ENCODE data around the gene AKAP13. TPM values are rescaled to one million over a fixed set of nuclear protein-coding genes. Genes with fewer than 3 reads are reported as not detected.

Gene AKAP13
- total and polyA plus RNA-seq, 9 donors, result 45.3 to 190 (median 98.6) TPM

DNA sequence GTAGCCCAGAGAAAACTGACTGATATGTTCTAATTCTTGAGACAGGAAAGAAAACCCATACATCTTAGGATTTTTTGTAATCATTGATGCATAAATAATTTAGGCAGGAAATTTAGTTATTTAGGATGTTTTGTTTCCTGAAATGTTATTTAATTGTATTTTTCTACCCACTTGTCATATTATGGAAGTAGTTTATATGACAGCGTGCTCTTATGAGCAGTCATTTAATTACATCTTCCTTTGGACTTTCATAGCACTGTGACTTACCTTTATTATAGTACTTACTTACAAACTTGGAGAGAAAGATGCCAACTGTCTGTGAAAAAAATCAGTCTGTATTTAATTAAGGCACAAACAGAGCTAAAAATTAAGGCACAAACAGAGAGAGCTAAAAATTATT lies 65.0 kb downstream of the AKAP13 start:
- 97 to 100% (median 99%) methylated on average over 1 of the region's 1 CpG for WGBS, 3 donors
- intact Hi-C loops (cut with DNase I), result no loop called here
- Histone ChIP-seq H3K36me3 (no peaks in the 10 kb centered on the region), H3K9me3 (no peaks in the 10 kb centered on the region), H3K4me1 (ENCODE audit: insufficient read depth) (peaks cover 5% of the 10 kb centered on the region), H3K4me3 (no peak overlapping the region), H3K27me3 (no peaks in the 10 kb centered on the region), H3K27ac (no peak overlapping the region)
- DNase-seq, result no peak
- TF ChIP-seq EP300 (IDR thresholded peaks at IDR 0.05), result no peak
- no peak for TF ChIP-seq POLR2A (IDR thresholded peaks at IDR 0.05)
- TF ChIP-seq CTCF (IDR thresholded peaks at IDR 0.05), result no peak

DNA sequence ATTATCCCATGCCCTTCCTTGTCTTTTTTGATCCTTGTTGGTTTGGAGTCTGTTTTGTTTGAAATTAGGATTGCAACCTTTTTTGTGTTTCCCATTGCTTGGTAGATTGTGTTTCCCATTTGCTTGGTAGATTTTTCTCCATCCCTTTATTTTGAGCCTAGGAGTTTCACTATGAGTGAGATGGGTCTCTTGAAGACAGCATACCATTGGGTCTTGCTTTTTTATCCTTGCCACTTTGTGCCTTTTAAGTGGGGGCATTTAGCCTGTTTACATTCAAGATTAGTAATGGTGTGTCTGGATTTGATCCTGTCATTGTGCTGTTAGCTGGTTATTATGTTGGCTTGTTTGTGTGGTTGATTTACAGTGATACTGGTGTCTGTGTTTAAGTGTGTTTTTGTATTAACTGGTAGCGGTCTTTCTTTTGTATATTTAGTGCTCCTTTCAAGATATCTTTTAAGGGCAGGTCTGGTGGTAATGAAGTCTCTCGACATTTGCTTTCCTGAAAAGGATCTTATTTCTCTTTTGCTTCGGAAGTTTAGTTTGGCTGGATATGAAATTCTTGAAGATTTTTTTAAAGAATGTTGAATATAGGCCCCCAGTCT lies 70.8 kb downstream of the AKAP13 start:
- Histone ChIP-seq H3K9me3 (no peaks in the 10 kb centered on the region), H3K4me1 (ENCODE audit: insufficient read depth) (no peaks in the 10 kb centered on the region), H3K27ac (no peak overlapping the region), H3K4me3 (no peak overlapping the region), H3K27me3 (no peaks in the 10 kb centered on the region), H3K36me3 (no peaks in the 10 kb centered on the region)
- DNase-seq, result no peak
- 96 to 98% (median 97%) methylated on average over 3 of the region's 3 CpGs for WGBS, 3 donors
- no peak for TF ChIP-seq POLR2A (IDR thresholded peaks at IDR 0.05)
- TF ChIP-seq EP300 (IDR thresholded peaks at IDR 0.05), result no peak
- no peak for TF ChIP-seq CTCF (IDR thresholded peaks at IDR 0.05)
- intact Hi-C loops (cut with DNase I), result no loop called here

- DNase-seq, result no peak
- TF ChIP-seq CTCF (IDR thresholded peaks at IDR 0.05), result no peak
- TF ChIP-seq POLR2A (IDR thresholded peaks at IDR 0.05), result no peak
- no peak for TF ChIP-seq EP300 (IDR thresholded peaks at IDR 0.05)
- Histone ChIP-seq H3K4me1 (ENCODE audit: insufficient read depth) (no peaks in the 10 kb centered on the region), H3K9me3 (no peaks in the 10 kb centered on the region), H3K36me3 (no peaks in the 10 kb centered on the region), H3K27ac (no peak overlapping the region), H3K4me3 (no peak overlapping the region), H3K27me3 (no peaks in the 10 kb centered on the region)
- intact Hi-C loops (cut with DNase I), result no loop called here
- WGBS, 3 donors, result 98 to 100% (median 100%) methylated on average over 1 of the region's 1 CpG
Observed at GRCh38 chr15:85452436-85452835, 72.0 kb downstream of the AKAP13 start.

DNA sequence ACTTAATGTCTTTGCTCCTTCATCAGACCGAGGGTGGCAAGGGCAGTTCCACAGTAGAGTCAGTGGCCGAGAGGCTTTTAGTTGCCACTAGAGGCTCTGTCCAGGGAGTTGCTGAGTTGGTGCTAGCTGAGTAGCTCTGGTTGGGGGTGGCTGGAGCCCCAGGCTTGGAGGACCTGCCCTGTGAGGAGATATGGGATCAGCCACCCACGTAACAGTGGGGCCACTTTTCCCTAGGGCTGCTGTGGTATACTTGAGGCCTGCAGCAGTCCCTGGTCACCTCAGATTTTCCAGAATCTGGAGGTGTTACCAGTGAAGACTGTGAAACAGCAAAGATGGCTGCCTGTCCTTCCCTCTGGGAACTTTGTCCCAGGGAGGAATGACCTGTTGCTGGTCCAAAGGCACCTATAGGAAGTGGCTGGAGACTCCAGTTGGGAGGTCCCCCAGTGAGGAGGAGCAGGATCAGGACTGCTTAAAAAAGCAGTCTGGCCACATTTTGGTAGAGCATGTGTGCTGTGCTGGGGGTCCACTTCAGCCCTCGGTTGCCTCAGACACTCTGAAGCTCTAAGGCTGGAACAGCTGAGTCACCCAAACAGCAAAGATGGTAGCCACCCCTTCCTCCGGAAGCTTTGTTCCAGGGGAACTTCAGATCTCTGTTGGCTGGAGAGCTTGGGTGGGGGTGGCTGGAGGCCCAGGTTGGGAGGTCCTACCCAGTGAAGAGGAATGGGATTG lies 72.9 kb downstream of the AKAP13 start:
- no peak overlapping the region for H3K4me3 ChIP-seq
- no peaks in the 10 kb centered on the region for H3K9me3 ChIP-seq
- no peaks in the 10 kb centered on the region for H3K27me3 ChIP-seq
- no peak overlapping the region for H3K27ac ChIP-seq
- no peaks in the 10 kb centered on the region for H3K4me1 ChIP-seq (ENCODE audit: insufficient read depth)
- DNase-seq, result no peak
- WGBS, 3 donors, result 91 to 98% (median 92%) methylated on average over 4 to 5 of the region's 5 CpGs
- no peak for TF ChIP-seq EP300 (IDR thresholded peaks at IDR 0.05)
- TF ChIP-seq POLR2A (IDR thresholded peaks at IDR 0.05), result no peak
- TF ChIP-seq CTCF (IDR thresholded peaks at IDR 0.05), result no peak
- intact Hi-C loops (cut with DNase I), result no loop called here
- H3K36me3 ChIP-seq, result no peaks in the 10 kb centered on the region

Data from ovary (tissue), 9 donors.